Kidney capillary endothelial cell (primary cell): ENCODE results near the gene MANBA.
A peak's percentile ranks its signal among the peaks of the same experiment; 100 is the strongest.
"Not testable (repeated sequence)": the region's sequence is repeated elsewhere in the genome, so short reads cannot be mapped to it uniquely, and the experiment has no call there.

Source experiments
- DNase-seq: peaks from one replicate; pipeline ENCODE4 v3.0.0-alpha.2; 2018; ENCODE audit warnings: low spot score

The MANBA gene

GRCh38 chr4:102619776-102620631 lies 140.8 kb downstream of the MANBA start:
- DNase-seq: not testable (repeated sequence)

- DNase-seq: not testable (repeated sequence)
Observed at GRCh38 chr4:102619021-102619420, 141.7 kb downstream of the MANBA start.

GRCh38 chr4:102616636-102617035 lies 144.1 kb downstream of the MANBA start:
- DNase-seq: peak; percentile 77

GRCh38 chr4:102614801-102615200 lies 146.0 kb downstream of the MANBA start:
- DNase-seq: peak; percentile 86

GRCh38 chr4:102612824-102613366 lies 147.9 kb downstream of the MANBA start:
- peak; percentile 57 for DNase-seq

GRCh38 chr4:102612210-102612609 lies 148.6 kb downstream of the MANBA start:
- no peak for DNase-seq

- no peak for DNase-seq
Observed at GRCh38 chr4:102610476-102610875, 150.3 kb downstream of the MANBA start.

- no peak for DNase-seq
Observed at GRCh38 chr4:102610007-102610406, 150.8 kb downstream of the MANBA start.

- DNase-seq: peak; percentile 71
Observed at GRCh38 chr4:102608190-102608589, 152.6 kb downstream of the MANBA start.

- DNase-seq: peak; percentile 52
Observed at GRCh38 chr4:102606846-102607450, 153.8 kb downstream of the MANBA start.

GRCh38 chr4:102606261-102606660 lies 154.5 kb downstream of the MANBA start:
- DNase-seq: no peak

GRCh38 chr4:102604222-102604940 lies 156.4 kb downstream of the MANBA start:
- no peak for DNase-seq

- no peak for DNase-seq
Observed at GRCh38 chr4:102601586-102602227, 159.1 kb downstream of the MANBA start.

- DNase-seq: no peak
Observed at GRCh38 chr4:102600689-102601088, 160.1 kb downstream of the MANBA start.

- DNase-seq: no peak
Observed at GRCh38 chr4:102599886-102600285, 160.9 kb downstream of the MANBA start.

GRCh38 chr4:102599455-102599854 lies 161.3 kb downstream of the MANBA start:
- no peak for DNase-seq

GRCh38 chr4:102598762-102599374 lies 161.9 kb downstream of the MANBA start:
- DNase-seq: no peak

- DNase-seq: no peak
Observed at GRCh38 chr4:102598086-102598761, 162.5 kb downstream of the MANBA start.

GRCh38 chr4:102596532-102596931 lies 164.2 kb downstream of the MANBA start:
- DNase-seq: no peak

GRCh38 chr4:102594000-102594399 lies 166.8 kb downstream of the MANBA start:
- DNase-seq: no peak

GRCh38 chr4:102593147-102593546 lies 167.6 kb downstream of the MANBA start:
- no peak for DNase-seq
